Osteoblast (primary cell): ENCODE results near the gene CFHR5. TPM values are rescaled to one million over a fixed set of nuclear protein-coding genes. Genes with fewer than 3 reads are reported as not detected.
A peak's percentile ranks its signal among the peaks of the same experiment; 100 is the strongest.
"Not testable (repeated sequence)": the region's sequence is repeated elsewhere in the genome, so short reads cannot be mapped to it uniquely, and the experiment has no call there.

ENCODE experiments used
- DNase-seq: peaks from one replicate; pipeline ENCODE4 v3.0.0; 2011; ENCODE audit warnings: low spot score, mixed read lengths; ENCODE audit not compliant: insufficient read length; ENCODE audit errors: missing footprints
- H2AFZ ChIP-seq: 2 replicates; pipeline ENCODE4 v1.6.0; 2011; ENCODE audit warnings: mild to moderate bottlenecking, low read length
- H3K27ac ChIP-seq: 2 replicates; pipeline ENCODE4 v1.5.1; 2011; ENCODE audit warnings: mild to moderate bottlenecking, low read depth, low read length, moderate library complexity
- H3K27me3 ChIP-seq: 2 replicates; pipeline ENCODE4 v1.6.0; 2012; ENCODE audit warnings: mild to moderate bottlenecking, control low read depth, inconsistent platforms, low read length, moderate library complexity; ENCODE audit not compliant: insufficient read depth
- H3K36me3 ChIP-seq: 2 replicates; pipeline ENCODE4 v1.5.1; 2011; ENCODE audit warnings: mild to moderate bottlenecking, low read length, control low read depth, moderate library complexity; ENCODE audit not compliant: insufficient read depth
- H3K4me1 ChIP-seq: 2 replicates; pipeline ENCODE4 v1.5.1; 2011; ENCODE audit warnings: mild to moderate bottlenecking, low read length, control low read depth, moderate library complexity; ENCODE audit not compliant: insufficient read depth
- H3K4me2 ChIP-seq: 2 replicates; pipeline ENCODE4 v1.6.0; 2011; ENCODE audit warnings: mild to moderate bottlenecking, low read length; ENCODE audit not compliant: insufficient read depth
- H3K4me3 ChIP-seq: fragments of 200-600 bp; sonication (generic); 3 replicates; pipeline ENCODE4 v1.5.1; 2012; ENCODE audit warnings: mild to moderate bottlenecking, low read length, inconsistent platforms; ENCODE audit not compliant: insufficient read depth
- H3K79me2 ChIP-seq: 2 replicates; pipeline ENCODE4 v1.6.0; 2012; ENCODE audit warnings: mild to moderate bottlenecking, low read length, control low read depth, inconsistent platforms; ENCODE audit not compliant: insufficient read depth
- H3K9me3 ChIP-seq: 2 replicates; pipeline ENCODE4 v1.5.1; 2011; ENCODE audit warnings: low read depth, low read length, control low read depth
- H4K20me1 ChIP-seq: 2 replicates; pipeline ENCODE4 v1.6.0; 2012; ENCODE audit warnings: mild to moderate bottlenecking, low read length, control low read depth; ENCODE audit not compliant: insufficient read depth
- total RNA-seq: library from RNA; depleted of rRNA; stranded (reverse); fragments of >200 nt; gene quantifications from 2 replicates; pipeline ENCODE4 v1.2.3, GENCODE V29; 2012
- TF ChIP-seq, protein P1 (sequence below): IDR thresholded peaks from 2 replicates; pipeline ENCODE4 v1.5.1; 2011; ENCODE audit warnings: mild to moderate bottlenecking, low read depth, low read length, moderate library complexity; ENCODE audit errors: extremely low read depth

The CFHR5 gene
- total RNA-seq, 1 donor, result not detected

DNA sequence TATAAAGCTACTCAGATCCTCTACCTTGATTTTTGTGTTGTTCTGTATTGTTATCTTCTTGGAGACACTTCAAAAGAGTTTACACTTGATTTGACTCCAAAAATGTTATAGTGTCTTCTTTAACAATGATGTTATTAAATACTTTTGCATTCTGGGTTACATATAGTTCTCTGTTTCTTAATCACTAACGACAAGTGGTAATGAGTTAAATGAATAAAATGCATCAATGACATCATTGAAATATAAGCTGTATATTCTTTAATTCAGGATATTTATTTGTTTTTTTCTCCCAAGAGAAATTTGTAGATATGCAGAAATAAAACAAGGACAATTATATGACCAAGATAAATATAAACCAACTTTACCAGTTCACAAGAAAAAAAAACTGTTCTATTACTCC lies 7.2 kb upstream of the CFHR5 start:
- H2AFZ ChIP-seq, result no peak overlapping the region
- H4K20me1 ChIP-seq, result no peaks in the 10 kb centered on the region
- no peak overlapping the region for H3K4me2 ChIP-seq
- no peak overlapping the region for H3K27ac ChIP-seq
- TF ChIP-seq, protein P1, sequence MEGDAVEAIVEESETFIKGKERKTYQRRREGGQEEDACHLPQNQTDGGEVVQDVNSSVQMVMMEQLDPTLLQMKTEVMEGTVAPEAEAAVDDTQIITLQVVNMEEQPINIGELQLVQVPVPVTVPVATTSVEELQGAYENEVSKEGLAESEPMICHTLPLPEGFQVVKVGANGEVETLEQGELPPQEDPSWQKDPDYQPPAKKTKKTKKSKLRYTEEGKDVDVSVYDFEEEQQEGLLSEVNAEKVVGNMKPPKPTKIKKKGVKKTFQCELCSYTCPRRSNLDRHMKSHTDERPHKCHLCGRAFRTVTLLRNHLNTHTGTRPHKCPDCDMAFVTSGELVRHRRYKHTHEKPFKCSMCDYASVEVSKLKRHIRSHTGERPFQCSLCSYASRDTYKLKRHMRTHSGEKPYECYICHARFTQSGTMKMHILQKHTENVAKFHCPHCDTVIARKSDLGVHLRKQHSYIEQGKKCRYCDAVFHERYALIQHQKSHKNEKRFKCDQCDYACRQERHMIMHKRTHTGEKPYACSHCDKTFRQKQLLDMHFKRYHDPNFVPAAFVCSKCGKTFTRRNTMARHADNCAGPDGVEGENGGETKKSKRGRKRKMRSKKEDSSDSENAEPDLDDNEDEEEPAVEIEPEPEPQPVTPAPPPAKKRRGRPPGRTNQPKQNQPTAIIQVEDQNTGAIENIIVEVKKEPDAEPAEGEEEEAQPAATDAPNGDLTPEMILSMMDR, result no peak
- H3K79me2 ChIP-seq, result no peaks in the 10 kb centered on the region
- DNase-seq, result no peak
- no peaks in the 10 kb centered on the region for H3K36me3 ChIP-seq
- H3K9me3 ChIP-seq, result no peaks in the 10 kb centered on the region
- no peaks in the 10 kb centered on the region for H3K27me3 ChIP-seq
- H3K4me1 ChIP-seq, result no peaks in the 10 kb centered on the region
- no peak overlapping the region for H3K4me3 ChIP-seq

DNA sequence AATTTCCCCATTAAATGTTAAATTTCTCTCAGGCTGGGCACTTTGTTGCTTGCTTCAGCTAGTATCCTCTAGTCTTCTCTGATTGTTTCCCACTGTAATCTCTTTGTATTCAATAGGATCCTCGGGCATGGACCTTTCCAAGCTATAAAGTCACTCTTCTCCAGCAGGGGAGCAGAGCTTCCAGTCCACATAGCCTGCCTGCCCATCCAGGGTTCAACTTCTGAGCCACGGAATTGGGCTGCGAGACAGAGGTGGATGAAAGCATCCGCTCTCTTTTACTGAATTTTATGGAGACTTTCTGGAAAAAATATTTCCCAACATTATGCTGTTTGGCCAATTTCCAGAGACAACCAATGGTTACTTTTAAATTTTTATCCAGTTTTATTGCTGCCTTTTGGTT lies 1.1 kb upstream of the CFHR5 start:
- no peak for DNase-seq
- Histone ChIP-seq H3K4me1 (no peaks in the 10 kb centered on the region), H3K79me2 (no peaks in the 10 kb centered on the region), H3K9me3 (no peaks in the 10 kb centered on the region), H4K20me1 (no peaks in the 10 kb centered on the region), H2AFZ (no peak overlapping the region), H3K36me3 (no peaks in the 10 kb centered on the region), H3K4me2 (no peak overlapping the region), H3K27ac (no peak overlapping the region), H3K27me3 (no peaks in the 10 kb centered on the region), H3K4me3 (no peak overlapping the region)
- TF ChIP-seq, protein P1, result no peak

DNA sequence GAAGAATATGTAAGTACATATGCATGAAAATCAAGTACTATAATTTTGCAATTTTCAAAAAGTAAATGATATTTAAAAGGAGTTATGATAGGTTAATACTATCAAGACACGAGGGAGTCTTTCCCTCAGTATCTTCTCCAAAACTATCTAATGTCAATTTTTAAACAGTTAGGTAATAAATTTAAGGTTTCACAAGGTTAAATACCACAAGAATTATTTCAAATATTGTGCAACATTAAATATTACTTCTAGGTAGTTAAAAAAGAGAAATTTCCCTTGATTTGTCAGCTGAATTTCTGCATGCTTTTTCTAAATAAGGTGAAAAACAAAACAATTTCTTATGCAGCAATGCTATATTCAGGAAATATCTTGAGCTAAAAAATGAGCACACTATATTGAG lies 3.5 kb downstream of the CFHR5 start:
- Histone ChIP-seq H4K20me1 (no peaks in the 10 kb centered on the region), H3K27me3 (no peaks in the 10 kb centered on the region), H3K79me2 (no peaks in the 10 kb centered on the region), H3K27ac (no peak overlapping the region), H3K36me3 (no peaks in the 10 kb centered on the region), H2AFZ (no peak overlapping the region), H3K4me1 (no peaks in the 10 kb centered on the region), H3K9me3 (no peaks in the 10 kb centered on the region), H3K4me3 (no peak overlapping the region), H3K4me2 (no peak overlapping the region)
- no peak for DNase-seq
- TF ChIP-seq, protein P1, result no peak

GRCh38 chr1:196982247-196982646 lies 4.9 kb downstream of the CFHR5 start:
- H3K4me2 ChIP-seq, H3K36me3 ChIP-seq, H3K9me3 ChIP-seq, H2AFZ ChIP-seq, H3K27ac ChIP-seq, H3K27me3 ChIP-seq, H3K4me1 ChIP-seq, DNase-seq, H3K79me2 ChIP-seq, H3K4me3 ChIP-seq, H4K20me1 ChIP-seq: not testable (repeated sequence)

DNA sequence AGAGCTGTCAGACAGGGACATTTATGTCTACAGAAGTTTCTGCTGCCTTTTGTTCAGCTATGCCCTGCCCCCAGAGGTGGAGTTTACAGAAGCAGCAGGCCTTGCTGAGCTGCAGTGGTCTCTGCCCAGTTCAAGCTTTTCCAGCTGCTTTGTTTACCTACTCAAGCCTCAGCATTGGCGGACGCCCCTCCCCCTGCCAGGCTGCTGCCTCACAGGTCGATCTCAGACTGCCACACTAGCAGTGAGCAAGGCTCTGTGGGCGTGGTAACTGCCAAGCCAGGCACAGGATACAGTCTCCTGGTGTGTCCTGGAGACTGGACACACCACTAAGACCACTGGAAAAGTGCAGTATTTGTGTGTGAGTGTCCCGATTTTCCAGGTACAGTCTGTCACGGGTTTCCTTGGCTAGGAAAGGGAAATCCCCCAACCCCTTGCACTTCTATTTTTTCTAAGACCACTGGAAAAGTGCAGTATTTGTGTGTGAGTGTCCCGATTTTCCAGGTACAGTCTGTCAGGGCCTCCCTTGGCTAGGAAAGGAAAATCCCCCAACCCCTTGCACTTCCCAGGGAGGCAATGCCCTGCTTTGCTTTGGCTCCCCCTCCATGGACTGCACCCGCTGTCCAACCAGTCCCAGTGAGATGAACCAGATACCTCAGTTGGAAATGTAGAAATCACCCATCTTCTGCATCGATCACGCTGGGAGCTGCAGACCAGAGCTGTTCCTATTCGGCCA lies 14.7 kb downstream of the CFHR5 start:
- not testable (repeated sequence) for H3K36me3 ChIP-seq, H3K27ac ChIP-seq, H3K27me3 ChIP-seq, H3K79me2 ChIP-seq, H4K20me1 ChIP-seq, H3K4me1 ChIP-seq, H3K9me3 ChIP-seq, DNase-seq, H3K4me3 ChIP-seq
- H2AFZ ChIP-seq, result peak overlapping the region; percentile 71
- H3K4me2 ChIP-seq, result peak overlapping the region; percentile 53
